PC-3 (cell line): ENCODE measurements around the gene BCAS1.

Experiments used
- CTCF ChIP-seq: fragments of 300-600 bp; sonication (generic); conservative IDR thresholded peaks from 2 replicates; pipeline ENCODE4 v1.5.1; 2017; ENCODE audit warnings: antibody characterized with exemption, low read depth, mild to moderate bottlenecking, low read length
- EZH2 ChIP-seq: fragments of 300-600 bp; sonication (generic); IDR thresholded peaks from one replicate; pipeline ENCODE4 v1.6.1; 2017; ENCODE audit warnings: antibody characterized with exemption, mild to moderate bottlenecking, low read length; ENCODE audit not compliant: unreplicated experiment

- TF ChIP-seq CTCF = no peak
- no peak for TF ChIP-seq EZH2
Measured at GRCh38 chr20:54098047-54098446, 27.7 kb upstream of the BCAS1 start.
